HepG2 (cell line): Measurements from ENCODE around the gene MMRN2. TPM values are rescaled to one million over a fixed set of nuclear protein-coding genes. Genes with fewer than 3 reads are reported as not detected.
"Not testable (repeated sequence)": the region's sequence is repeated elsewhere in the genome, so short reads cannot be mapped to it uniquely, and the experiment has no call there.

Source experiments
- ATAC-seq: fragments of 200-7000 bp; cut with Tn5 transposase; 3 replicates; pipeline ENCODE4 v1.9.1; 2020; ENCODE audit warnings: mild to moderate bottlenecking, moderate library complexity
- BruUV-seq: library from RNA; stranded (reverse); fragments of 400-500 nt; replicated peaks from 2 replicates; lab custom pipeline; 2021; lab: Mats Ljungman, UMichigan
- CTCF ChIA-PET: fragments of 300-600 bp; formaldehyde crosslinking; extraction: SDS; loops from one replicate; lab custom pipeline; 2021; ENCODE audit warnings: low total read pairs, inconsistent platforms, low intra/inter-chr PET ratio; lab: Yijun Ruan, JAX
- POLR2A ChIA-PET: fragments of 350-600 bp; sonication (Branson Sonifier 250); formaldehyde crosslinking; loops from one replicate; lab custom pipeline; 2020; ENCODE audit warnings: antibody characterized with exemption, inconsistent platforms; lab: Yijun Ruan, JAX
- DNase-seq: peaks from one replicate; pipeline ENCODE4 v3.0.0-alpha.2; 2015; ENCODE audit warnings: low spot score
- FAIRE-seq: peaks from 3 replicates; lab custom pipeline; 2011; peaks lifted over from hg19 to GRCh38; lab: Jason Lieb, UNC
- H2AFZ ChIP-seq: one replicate; pipeline ENCODE4 v1.6.1; 2011; ENCODE audit warnings: low read length, inconsistent platforms
- H3K27ac ChIP-seq: fragments of 300-600 bp; 3 replicates; pipeline ENCODE4 v1.8.0; 2011; ENCODE audit warnings: mixed run types, mild to moderate bottlenecking, mixed read lengths, low read length, inconsistent platforms; ENCODE audit not compliant: insufficient read depth; ENCODE audit errors: extremely low read length
- H3K27me3 ChIP-seq, 2 experiments: fragments of 200-600 bp in 1 of 2; 2 replicates in 1 of 2; 3 replicates in 1 of 2; pipeline versions ENCODE4 v1.6.0 to v1.8.0; 2011; ENCODE audit warnings: low read length in 2 of 2, mild to moderate bottlenecking in 2 of 2, moderate library complexity in 2 of 2, inconsistent platforms in 1 of 2; ENCODE audit not compliant: insufficient read depth in 2 of 2, control insufficient read depth in 1 of 2
- H3K36me3 ChIP-seq, 2 experiments: fragments of 200-600 bp in 1 of 2; replicated peaks in 1 of 2; 2 replicates in 1 of 2; 3 replicates in 1 of 2; pipeline versions ENCODE4 v1.5.1 to v1.8.0; 2011; ENCODE audit warnings: low read length in 2 of 2, inconsistent platforms in 1 of 2; ENCODE audit not compliant: insufficient read depth in 2 of 2, control insufficient read depth in 1 of 2
- H3K4me1 ChIP-seq: 2 replicates; pipeline ENCODE4 v1.5.1; 2012; ENCODE audit warnings: low read length, inconsistent platforms; ENCODE audit not compliant: insufficient read depth
- H3K4me2 ChIP-seq: 2 replicates; pipeline ENCODE4 v1.6.0; 2011; ENCODE audit warnings: low read depth, low read length, inconsistent platforms
- H3K4me3 ChIP-seq, 3 experiments: fragments of 200-600 bp in 1 of 3; sonication (generic), shearing (Covaris generic) in 1 of 3; replicated peaks in 1 of 3; 2 replicates each; pipeline ENCODE4 v1.5.1; 2011 to 2016; ENCODE audit warnings: low read length in 3 of 3, inconsistent platforms in 2 of 3, low read depth in 2 of 3, mild to moderate bottlenecking in 2 of 3, control low read depth in 1 of 3, mixed read lengths in 1 of 3; ENCODE audit not compliant: insufficient read depth in 1 of 3
- H3K79me2 ChIP-seq: one replicate; pipeline ENCODE4 v1.6.1; 2011; ENCODE audit warnings: low read length, inconsistent platforms; ENCODE audit not compliant: insufficient read depth
- H3K9ac ChIP-seq: 2 replicates; pipeline ENCODE4 v1.6.0; 2011; ENCODE audit warnings: mild to moderate bottlenecking, low read depth, low read length, inconsistent platforms; ENCODE audit not compliant: insufficient read depth
- H3K9me3 ChIP-seq: 2 replicates; pipeline ENCODE4 v1.5.1; 2012; ENCODE audit warnings: mild to moderate bottlenecking, low read length
- H4K20me1 ChIP-seq: 2 replicates; pipeline ENCODE4 v1.6.0; 2011; ENCODE audit warnings: inconsistent platforms, mild to moderate bottlenecking, low read length, moderate library complexity; ENCODE audit not compliant: insufficient read depth
- AGO2 ChIP-seq: fragments of 200-400 bp; formaldehyde crosslinking; optimal IDR thresholded peaks from 2 replicates; pipeline ENCODE3; 2017; ENCODE audit warnings: mild to moderate bottlenecking, low read depth, low read length, moderate library complexity
- DR1 ChIP-seq: sonication (generic); formaldehyde crosslinking; IDR thresholded peaks from 2 replicates; pipeline ENCODE4 v1.8.0; 2021; ENCODE audit warnings: mild to moderate bottlenecking, missing genetic modification reagents, inconsistent platforms
- RARG ChIP-seq: sonication (generic); formaldehyde crosslinking; IDR thresholded peaks from 2 replicates; pipeline ENCODE4 v1.4.0; 2020; ENCODE audit warnings: low read depth, mild to moderate bottlenecking, missing genetic modification reagents
- SMARCE1 ChIP-seq: fragments of 450-650 bp; IDR thresholded peaks from 2 replicates; pipeline ENCODE4 v1.6.1; 2017; ENCODE audit warnings: borderline replicate concordance
- WGBS: methylation state at CpG from one replicate; pipeline ENCODE4 v1.1.6; 2017; ENCODE audit warnings: low lambda C conversion rate; 5-methylcytosine and 5-hydroxymethylcytosine counted together
- in situ Hi-C: cut with HindIII; loops from 2 replicates; pipeline ENCODE4 v1.10.0; 2017; ENCODE audit warnings: low pct_unique_long_range_greater_than_20kb; ENCODE audit not compliant: extremely low pct_ligation_motif_present
- intact Hi-C: fragments of 100-400 bp; cut with micrococcal nuclease; formaldehyde crosslinking; loops from one replicate; pipeline ENCODE4 v1.10.0; 2022; ENCODE audit not compliant: unreplicated experiment
- polyA plus RNA-seq, 8 experiments: library from polyadenylated mRNA; depleted of rRNA in 3 of 8; stranded (reverse) in 7 of 8; unstranded in 1 of 8; fragments of >200 nt; fragmentation: Illumina TruSeq in 4 of 8; extraction: Trizol in 4 of 8; gene quantifications; 2 replicates each; pipeline versions ENCODE4 v1.2.1 to v1.2.3, GENCODE V29; 2011 to 2016; ENCODE audit warnings: low read depth in 4 of 8, missing spikeins in 1 of 8, mixed read lengths in 1 of 8; ENCODE audit not compliant: insufficient read depth in 1 of 8
- total RNA-seq, 5 experiments: library from RNA; depleted of rRNA; stranded (reverse); fragments of >200 nt; fragmentation: Illumina TruSeq; extraction: Trizol; gene quantifications; 2 replicates each; pipeline ENCODE4 v1.2.3, GENCODE V29; 2016; ENCODE audit warnings: low read depth in 1 of 5

MMRN2 gene
- total and polyA plus RNA-seq, 2 of the 13 experiments (the other 11 are each of a cell fraction or from before 2014, with no cell fraction given) = 0.04 TPM; not detected in 1

GRCh38 chr10:86936661-86937501 lies 20.5 kb downstream of the MMRN2 start:
- H3K9me3 ChIP-seq = no peaks in the 10 kb centered on the region
- H3K79me2 ChIP-seq = no peaks in the 10 kb centered on the region
- intact Hi-C loops = loop anchor here (5.0 kb wide), 1 partner anchor 520 kb away; no protein-coding TSS in a partner anchor
- peaks cover 18% of the 10 kb centered on the region for H3K4me1 ChIP-seq
- TF ChIP-seq DR1 (CRISPR knock-in tag) (no peak), RARG (no peak), AGO2 (peak; percentile 43), SMARCE1 (no peak)
- TF ChIP-seq, all 625 proteins: peak for 1
- 38% methylated on average over 11 of the region's 13 CpGs for WGBS
- ATAC-seq = no peak; the same call in 2 of the 3 replicates
- Histone ChIP-seq H3K4me2 (no peak overlapping the region), H3K27ac (no peak overlapping the region), H2AFZ (no peak overlapping the region), H3K9ac (no peak overlapping the region), H3K36me3 (no peaks in the 10 kb centered on the region), H3K4me3 (no peak overlapping the region), H4K20me1 (no peaks in the 10 kb centered on the region), H3K27me3 (no peaks in the 10 kb centered on the region)
- POLR2A ChIA-PET = no interaction called here
- in situ Hi-C loops = no loop called here
- BruUV-seq = no TSS peak
- CTCF ChIA-PET = no interaction called here
- FAIRE-seq = no peak
- DNase-seq = no peak

- CTCF ChIA-PET, H3K27ac ChIP-seq, H3K79me2 ChIP-seq, BruUV-seq, POLR2A ChIA-PET, H3K9me3 ChIP-seq, H2AFZ ChIP-seq, intact Hi-C loops, H4K20me1 ChIP-seq, H3K9ac ChIP-seq, H3K4me3 ChIP-seq, DNase-seq, FAIRE-seq, H3K36me3 ChIP-seq, in situ Hi-C loops, H3K4me2 ChIP-seq, H3K27me3 ChIP-seq: not testable (repeated sequence)
- WGBS = 48% methylated on average over 6 of the region's 6 CpGs
- H3K4me1 ChIP-seq = peaks cover 11% of the 10 kb centered on the region
- peak; percentile 19; the same call in 2 of the 3 replicates for ATAC-seq
Observed at GRCh38 chr10:86934162-86934711, 23.2 kb downstream of the MMRN2 start.
